Measurements from ENCODE around the gene CRABP1.

Gene CRABP1

GRCh38 chr15:78317145-78317836 lies 22.9 kb upstream of the CRABP1 start:
- peak; percentile 33 for DNase-seq

GRCh38 chr15:78319588-78319987 lies 20.6 kb upstream of the CRABP1 start:
- DNase-seq: no peak

- DNase-seq: no peak
Measured at GRCh38 chr15:78320183-78320582, 20.0 kb upstream of the CRABP1 start.

- DNase-seq: no peak
Measured at GRCh38 chr15:78321041-78321570, 19.0 kb upstream of the CRABP1 start.

GRCh38 chr15:78321786-78322185 lies 18.4 kb upstream of the CRABP1 start:
- no peak for DNase-seq

GRCh38 chr15:78322243-78322642 lies 17.9 kb upstream of the CRABP1 start:
- DNase-seq: peak; percentile 92

GRCh38 chr15:78322724-78323521 lies 17.2 kb upstream of the CRABP1 start:
- no peak for DNase-seq

- DNase-seq: no peak
Measured at GRCh38 chr15:78323693-78324092, 16.5 kb upstream of the CRABP1 start.

- DNase-seq: no peak
Measured at GRCh38 chr15:78324144-78324543, 16.0 kb upstream of the CRABP1 start.

GRCh38 chr15:78325092-78325843 lies 14.9 kb upstream of the CRABP1 start:
- DNase-seq: peak; percentile 61

GRCh38 chr15:78327466-78327865 lies 12.7 kb upstream of the CRABP1 start:
- DNase-seq: no peak

- DNase-seq: no peak
Measured at GRCh38 chr15:78329625-78330024, 10.5 kb upstream of the CRABP1 start.

- no peak for DNase-seq
Measured at GRCh38 chr15:78334845-78335244, 5.3 kb upstream of the CRABP1 start.

- DNase-seq: no peak
Measured at GRCh38 chr15:78335985-78336384, 4.2 kb upstream of the CRABP1 start.

GRCh38 chr15:78338781-78339180 lies 1.4 kb upstream of the CRABP1 start:
- DNase-seq: no peak

GRCh38 chr15:78339559-78339958 lies 594 bp upstream of the CRABP1 start:
- no peak for DNase-seq

- no peak for DNase-seq
Measured at GRCh38 chr15:78341057-78341987, 1.2 kb downstream of the CRABP1 start.

- no peak for DNase-seq
Measured at GRCh38 chr15:78342021-78342420, 1.9 kb downstream of the CRABP1 start.

- no peak for DNase-seq
Measured at GRCh38 chr15:78343276-78344060, 3.3 kb downstream of the CRABP1 start.

GRCh38 chr15:78345396-78346125 lies 5.4 kb downstream of the CRABP1 start:
- DNase-seq: no peak

All from fibroblast of skin of right biceps (primary cell).